GM12874 (cell line): Measurements from ENCODE around the gene SUPV3L1.

Source experiments
- CTCF ChIP-seq: IDR thresholded peaks from 2 replicates; pipeline ENCODE4 v1.5.1; 2011; ENCODE audit warnings: low read depth, mild to moderate bottlenecking, control low read depth, low read length, moderate library complexity; ENCODE audit not compliant: insufficient read depth

The SUPV3L1 gene

GRCh38 chr10:69242040-69242851 is 62.2 kb downstream of the SUPV3L1 start:
- no peak for TF ChIP-seq CTCF

- no peak for TF ChIP-seq CTCF
Observed at GRCh38 chr10:69242852-69243212, 62.8 kb downstream of the SUPV3L1 start.

- TF ChIP-seq CTCF: no peak
Observed at GRCh38 chr10:69243817-69244216, 63.8 kb downstream of the SUPV3L1 start.

DNA sequence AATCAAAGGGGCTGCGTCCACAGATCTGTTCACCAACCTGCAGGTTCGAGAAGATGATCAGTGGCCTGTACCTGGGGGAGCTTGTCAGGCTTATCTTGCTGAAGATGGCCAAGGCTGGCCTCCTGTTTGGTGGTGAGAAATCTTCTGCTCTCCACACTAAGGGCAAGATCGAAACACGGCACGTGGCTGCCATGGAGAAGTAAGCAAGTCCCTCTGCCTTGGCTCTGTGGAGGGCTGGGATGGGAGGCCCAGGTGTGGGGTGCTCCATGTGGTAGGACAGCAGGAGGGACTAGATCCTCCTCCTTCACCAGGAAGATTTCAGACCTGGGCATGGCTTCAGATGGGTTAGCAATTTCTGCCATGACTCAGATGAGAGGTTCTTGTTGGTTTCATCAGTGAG is 66.0 kb downstream of the SUPV3L1 start:
- TF ChIP-seq CTCF: no peak

GRCh38 chr10:69246581-69247312 is 66.7 kb downstream of the SUPV3L1 start:
- TF ChIP-seq CTCF: no peak

- TF ChIP-seq CTCF: no peak
Observed at GRCh38 chr10:69247313-69247710, 67.3 kb downstream of the SUPV3L1 start.

GRCh38 chr10:69248117-69248730 is 68.2 kb downstream of the SUPV3L1 start:
- no peak for TF ChIP-seq CTCF
